ENCODE data around the gene HDAC4. TPM values are rescaled to one million over a fixed set of nuclear protein-coding genes. Genes with fewer than 3 reads are reported as not detected.

HDAC4 gene
- total and polyA plus RNA-seq, 10 of the 15 experiments (the other 5 are each of a cell fraction or from before 2014, with no cell fraction given): 0.22 to 15.7 (median 4.8) TPM

DNA sequence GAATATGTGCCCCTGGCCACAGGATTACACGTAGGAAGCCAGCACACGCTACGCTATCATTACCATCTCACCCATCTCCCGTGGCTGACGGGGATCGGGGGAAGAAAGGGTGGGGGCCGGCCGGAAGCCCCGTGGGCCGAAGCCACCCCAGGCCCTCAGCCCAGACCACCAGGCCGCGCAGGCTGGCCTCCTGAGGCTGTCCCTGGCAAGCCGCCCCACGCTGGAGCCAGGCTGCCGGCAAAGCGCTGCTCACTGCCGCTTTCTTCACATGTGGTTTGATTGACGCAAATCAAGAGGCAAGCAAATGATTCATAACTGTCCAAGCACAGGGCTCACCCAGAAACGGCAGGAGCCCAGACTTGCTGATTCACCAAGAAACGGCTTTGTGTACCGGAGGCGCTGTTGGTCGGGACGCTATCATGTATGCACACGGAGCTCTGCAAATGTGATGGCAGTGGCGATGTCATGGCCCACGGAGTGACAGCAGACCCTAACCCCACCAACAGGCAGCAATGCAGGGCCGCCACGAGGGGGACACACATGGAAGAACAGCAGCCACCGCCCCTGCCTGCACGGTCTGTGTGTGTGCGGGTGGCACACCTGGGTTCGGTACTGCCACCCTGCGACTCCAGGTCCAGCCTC, 125.7 kb downstream of the HDAC4 start (continued):
- TF ChIP-seq, protein P1, sequence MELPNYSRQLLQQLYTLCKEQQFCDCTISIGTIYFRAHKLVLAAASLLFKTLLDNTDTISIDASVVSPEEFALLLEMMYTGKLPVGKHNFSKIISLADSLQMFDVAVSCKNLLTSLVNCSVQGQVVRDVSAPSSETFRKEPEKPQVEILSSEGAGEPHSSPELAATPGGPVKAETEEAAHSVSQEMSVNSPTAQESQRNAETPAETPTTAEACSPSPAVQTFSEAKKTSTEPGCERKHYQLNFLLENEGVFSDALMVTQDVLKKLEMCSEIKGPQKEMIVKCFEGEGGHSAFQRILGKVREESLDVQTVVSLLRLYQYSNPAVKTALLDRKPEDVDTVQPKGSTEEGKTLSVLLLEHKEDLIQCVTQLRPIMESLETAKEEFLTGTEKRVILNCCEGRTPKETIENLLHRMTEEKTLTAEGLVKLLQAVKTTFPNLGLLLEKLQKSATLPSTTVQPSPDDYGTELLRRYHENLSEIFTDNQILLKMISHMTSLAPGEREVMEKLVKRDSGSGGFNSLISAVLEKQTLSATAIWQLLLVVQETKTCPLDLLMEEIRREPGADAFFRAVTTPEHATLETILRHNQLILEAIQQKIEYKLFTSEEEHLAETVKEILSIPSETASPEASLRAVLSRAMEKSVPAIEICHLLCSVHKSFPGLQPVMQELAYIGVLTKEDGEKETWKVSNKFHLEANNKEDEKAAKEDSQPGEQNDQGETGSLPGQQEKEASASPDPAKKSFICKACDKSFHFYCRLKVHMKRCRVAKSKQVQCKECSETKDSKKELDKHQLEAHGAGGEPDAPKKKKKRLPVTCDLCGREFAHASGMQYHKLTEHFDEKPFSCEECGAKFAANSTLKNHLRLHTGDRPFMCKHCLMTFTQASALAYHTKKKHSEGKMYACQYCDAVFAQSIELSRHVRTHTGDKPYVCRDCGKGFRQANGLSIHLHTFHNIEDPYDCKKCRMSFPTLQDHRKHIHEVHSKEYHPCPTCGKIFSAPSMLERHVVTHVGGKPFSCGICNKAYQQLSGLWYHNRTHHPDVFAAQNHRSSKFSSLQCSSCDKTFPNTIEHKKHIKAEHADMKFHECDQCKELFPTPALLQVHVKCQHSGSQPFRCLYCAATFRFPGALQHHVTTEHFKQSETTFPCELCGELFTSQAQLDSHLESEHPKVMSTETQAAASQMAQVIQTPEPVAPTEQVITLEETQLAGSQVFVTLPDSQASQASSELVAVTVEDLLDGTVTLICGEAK (IDR thresholded peaks at IDR 0.05; ENCODE audit: borderline replicate concordance): peak; percentile 45; the same call in 1 of the 2 replicates
- TF ChIP-seq MTA3 (IDR thresholded peaks at IDR 0.05; ENCODE audit: borderline replicate concordance, low read length): no peak
- peak; percentile 39; the same call in 1 of the 2 replicates for TF ChIP-seq NR2F1 (conservative IDR thresholded peaks at IDR 0.05)
- no peak for TF ChIP-seq RAD21 (IDR thresholded peaks at IDR 0.05; ENCODE audit: insufficient read depth, low read depth, low read length)
- 0 out of 2 replicates have a peak, but pooled peaks have one; percentile 30 for TF ChIP-seq CREB1 (IDR thresholded peaks at IDR 0.05; ENCODE audit: low read depth)
- no peak for TF ChIP-seq RCOR1 (conservative IDR thresholded peaks at IDR 0.05; ENCODE audit: low read depth, low read length)
- 0 out of 2 replicates have a peak, but pooled peaks have one; percentile 40 for TF ChIP-seq GABPA (IDR thresholded peaks at IDR 0.05; ENCODE audit: low read depth)
- peak; percentile 50 to 59; a peak in 2 of 4 replicates for TF ChIP-seq IKZF2 (IDR thresholded peaks at IDR 0.05)
- TF ChIP-seq, protein P2, sequence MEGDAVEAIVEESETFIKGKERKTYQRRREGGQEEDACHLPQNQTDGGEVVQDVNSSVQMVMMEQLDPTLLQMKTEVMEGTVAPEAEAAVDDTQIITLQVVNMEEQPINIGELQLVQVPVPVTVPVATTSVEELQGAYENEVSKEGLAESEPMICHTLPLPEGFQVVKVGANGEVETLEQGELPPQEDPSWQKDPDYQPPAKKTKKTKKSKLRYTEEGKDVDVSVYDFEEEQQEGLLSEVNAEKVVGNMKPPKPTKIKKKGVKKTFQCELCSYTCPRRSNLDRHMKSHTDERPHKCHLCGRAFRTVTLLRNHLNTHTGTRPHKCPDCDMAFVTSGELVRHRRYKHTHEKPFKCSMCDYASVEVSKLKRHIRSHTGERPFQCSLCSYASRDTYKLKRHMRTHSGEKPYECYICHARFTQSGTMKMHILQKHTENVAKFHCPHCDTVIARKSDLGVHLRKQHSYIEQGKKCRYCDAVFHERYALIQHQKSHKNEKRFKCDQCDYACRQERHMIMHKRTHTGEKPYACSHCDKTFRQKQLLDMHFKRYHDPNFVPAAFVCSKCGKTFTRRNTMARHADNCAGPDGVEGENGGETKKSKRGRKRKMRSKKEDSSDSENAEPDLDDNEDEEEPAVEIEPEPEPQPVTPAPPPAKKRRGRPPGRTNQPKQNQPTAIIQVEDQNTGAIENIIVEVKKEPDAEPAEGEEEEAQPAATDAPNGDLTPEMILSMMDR (IDR thresholded peaks at IDR 0.05 in 2 of 3, conservative IDR thresholded peaks at IDR 0.05 in 1 of 3; ENCODE audit: control insufficient read depth in 2 of 3, extremely low read depth in 1 of 3, insufficient read depth in 1 of 3, low read depth in 3 of 3, low read length in 3 of 3): peak in 2 of 3 experiments; percentile 12; a peak in 1 of 6 replicates
- TF ChIP-seq, protein P3, sequence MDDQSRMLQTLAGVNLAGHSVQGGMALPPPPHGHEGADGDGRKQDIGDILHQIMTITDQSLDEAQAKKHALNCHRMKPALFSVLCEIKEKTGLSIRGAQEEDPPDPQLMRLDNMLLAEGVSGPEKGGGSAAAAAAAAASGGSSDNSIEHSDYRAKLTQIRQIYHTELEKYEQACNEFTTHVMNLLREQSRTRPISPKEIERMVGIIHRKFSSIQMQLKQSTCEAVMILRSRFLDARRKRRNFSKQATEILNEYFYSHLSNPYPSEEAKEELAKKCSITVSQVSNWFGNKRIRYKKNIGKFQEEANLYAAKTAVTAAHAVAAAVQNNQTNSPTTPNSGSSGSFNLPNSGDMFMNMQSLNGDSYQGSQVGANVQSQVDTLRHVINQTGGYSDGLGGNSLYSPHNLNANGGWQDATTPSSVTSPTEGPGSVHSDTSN (IDR thresholded peaks at IDR 0.05; ENCODE audit: insufficient replicate concordance, low read depth, low read length): peak; percentile 82
- no peak for TF ChIP-seq SIN3A (IDR thresholded peaks at IDR 0.05; ENCODE audit: low read depth, low read length)
- TF ChIP-seq ETV6 (conservative IDR thresholded peaks at IDR 0.05 in 1 of 2, IDR thresholded peaks at IDR 0.05 in 1 of 2; ENCODE audit: borderline replicate concordance in 1 of 2, low read depth in 1 of 2): peak in 1 of 2 experiments; percentile 60; a peak in 2 of 4 replicates
- no peak for TF ChIP-seq NR2C2 (IDR thresholded peaks at IDR 0.05; ENCODE audit: borderline replicate concordance, control insufficient read depth, insufficient read length, low read depth)
- TF ChIP-seq EP300 (IDR thresholded peaks at IDR 0.05; ENCODE audit: borderline replicate concordance in 1 of 2, control insufficient read depth in 1 of 2, low read depth in 2 of 2, low read length in 2 of 2): peak in 1 of 2 experiments; percentile 90; a peak in 3 of 4 replicates
- peak; percentile 83; the same call in 1 of the 2 replicates for TF ChIP-seq BACH1 (IDR thresholded peaks at IDR 0.05; ENCODE audit: borderline replicate concordance)
- no peak for TF ChIP-seq NKRF (conservative IDR thresholded peaks at IDR 0.05)
- no peak for TF ChIP-seq SP1 (IDR thresholded peaks at IDR 0.05; ENCODE audit: low read depth, low read length)
- peak; percentile 53; the same call in 1 of the 2 replicates for TF ChIP-seq TCF12 (IDR thresholded peaks at IDR 0.05; ENCODE audit: low read depth, low read length)
- no peak for TF ChIP-seq MYB (IDR thresholded peaks at IDR 0.05; ENCODE audit: borderline replicate concordance, low read depth, low read length)

Data from GM12878 (cell line).